ENCODE results near the gene ENOX1.

The ENOX1 gene

DNA sequence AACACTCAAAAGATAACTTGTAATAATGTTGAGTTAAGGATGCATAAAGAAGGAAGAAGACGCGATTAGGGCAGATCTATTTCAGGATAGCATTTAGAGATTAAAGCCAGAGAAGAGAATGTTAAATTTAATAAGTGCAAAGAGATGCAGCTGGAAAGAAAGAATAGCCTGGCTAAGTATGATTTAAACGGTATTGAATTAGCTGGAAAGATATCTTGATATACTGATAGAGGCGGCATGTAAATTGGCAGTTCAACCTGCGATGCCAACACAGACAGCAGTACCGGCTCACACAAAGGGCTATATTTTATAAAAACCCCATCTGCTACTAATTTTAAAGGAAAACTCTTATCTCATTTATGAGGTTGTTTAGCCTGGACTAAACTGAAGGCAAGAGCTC is 121.4 kb downstream of the ENOX1 start:
- no peak overlapping the region for H3K4me3 ChIP-seq (ENCODE audit: low read depth, low read length)
- no peak for DNase-seq (ENCODE audit: low read depth)
- TF ChIP-seq, protein P1, sequence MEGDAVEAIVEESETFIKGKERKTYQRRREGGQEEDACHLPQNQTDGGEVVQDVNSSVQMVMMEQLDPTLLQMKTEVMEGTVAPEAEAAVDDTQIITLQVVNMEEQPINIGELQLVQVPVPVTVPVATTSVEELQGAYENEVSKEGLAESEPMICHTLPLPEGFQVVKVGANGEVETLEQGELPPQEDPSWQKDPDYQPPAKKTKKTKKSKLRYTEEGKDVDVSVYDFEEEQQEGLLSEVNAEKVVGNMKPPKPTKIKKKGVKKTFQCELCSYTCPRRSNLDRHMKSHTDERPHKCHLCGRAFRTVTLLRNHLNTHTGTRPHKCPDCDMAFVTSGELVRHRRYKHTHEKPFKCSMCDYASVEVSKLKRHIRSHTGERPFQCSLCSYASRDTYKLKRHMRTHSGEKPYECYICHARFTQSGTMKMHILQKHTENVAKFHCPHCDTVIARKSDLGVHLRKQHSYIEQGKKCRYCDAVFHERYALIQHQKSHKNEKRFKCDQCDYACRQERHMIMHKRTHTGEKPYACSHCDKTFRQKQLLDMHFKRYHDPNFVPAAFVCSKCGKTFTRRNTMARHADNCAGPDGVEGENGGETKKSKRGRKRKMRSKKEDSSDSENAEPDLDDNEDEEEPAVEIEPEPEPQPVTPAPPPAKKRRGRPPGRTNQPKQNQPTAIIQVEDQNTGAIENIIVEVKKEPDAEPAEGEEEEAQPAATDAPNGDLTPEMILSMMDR (IDR thresholded peaks at IDR 0.05; ENCODE audit: low read depth, low read length, missing control alignments): no peak

DNA sequence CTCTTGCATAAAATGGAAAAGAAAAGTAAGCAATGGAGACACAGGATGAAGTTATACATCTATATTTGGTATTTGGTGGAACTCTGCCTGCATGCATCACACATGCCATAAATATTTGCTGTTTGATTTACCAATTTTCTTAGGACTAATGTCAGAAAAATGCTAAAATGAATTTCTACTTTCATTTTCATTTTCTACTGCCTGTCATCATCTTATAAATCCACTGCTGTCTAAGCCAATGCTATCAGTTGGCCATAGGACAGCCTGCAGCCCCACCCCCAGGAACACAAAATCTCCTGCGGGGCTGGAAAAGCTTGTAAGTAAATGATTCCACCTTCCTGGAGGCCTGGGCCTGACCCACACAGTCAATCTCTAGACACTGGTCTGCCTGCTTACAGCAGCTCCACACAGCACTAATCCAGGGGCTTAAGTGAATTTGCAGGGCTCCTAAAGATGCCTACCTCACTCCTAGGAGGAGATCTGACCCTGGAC is 122.0 kb downstream of the ENOX1 start:
- DNase-seq (ENCODE audit: low read depth): no peak
- TF ChIP-seq, protein P1 (IDR thresholded peaks at IDR 0.05; ENCODE audit: low read depth, low read length, missing control alignments): no peak
- no peak overlapping the region for H3K4me3 ChIP-seq (ENCODE audit: low read depth, low read length)

DNA sequence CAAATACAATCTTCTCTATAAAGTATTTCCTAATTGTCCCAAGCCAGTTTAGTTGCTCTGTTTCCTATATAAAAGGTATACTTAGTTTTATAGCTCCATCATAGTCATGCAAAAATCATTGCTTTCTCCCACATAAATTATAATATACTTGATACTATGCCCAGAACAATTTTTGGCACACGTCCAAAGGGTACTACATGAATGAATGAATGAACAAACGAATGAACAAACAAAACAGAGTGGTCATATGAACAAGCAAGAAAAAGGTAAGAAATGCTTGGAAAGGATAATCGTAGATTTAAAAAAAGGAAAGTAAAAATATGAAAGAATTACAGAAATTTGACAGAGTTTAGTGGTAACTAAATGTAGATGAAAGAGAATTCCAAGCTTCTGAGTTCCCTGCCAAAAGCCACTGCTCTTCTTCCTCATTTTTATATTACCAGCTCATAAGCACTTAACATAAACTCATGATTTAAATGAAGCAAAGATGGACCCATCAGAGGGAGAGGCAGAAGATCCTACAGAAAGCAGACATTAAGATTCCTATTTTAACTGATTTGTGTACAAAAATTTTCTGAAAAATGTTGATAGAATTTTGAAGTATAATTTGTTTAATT is 123.2 kb downstream of the ENOX1 start:
- TF ChIP-seq, protein P1 (IDR thresholded peaks at IDR 0.05; ENCODE audit: low read depth, low read length, missing control alignments): no peak
- no peak overlapping the region for H3K4me3 ChIP-seq (ENCODE audit: low read depth, low read length)
- no peak for DNase-seq (ENCODE audit: low read depth)

DNA sequence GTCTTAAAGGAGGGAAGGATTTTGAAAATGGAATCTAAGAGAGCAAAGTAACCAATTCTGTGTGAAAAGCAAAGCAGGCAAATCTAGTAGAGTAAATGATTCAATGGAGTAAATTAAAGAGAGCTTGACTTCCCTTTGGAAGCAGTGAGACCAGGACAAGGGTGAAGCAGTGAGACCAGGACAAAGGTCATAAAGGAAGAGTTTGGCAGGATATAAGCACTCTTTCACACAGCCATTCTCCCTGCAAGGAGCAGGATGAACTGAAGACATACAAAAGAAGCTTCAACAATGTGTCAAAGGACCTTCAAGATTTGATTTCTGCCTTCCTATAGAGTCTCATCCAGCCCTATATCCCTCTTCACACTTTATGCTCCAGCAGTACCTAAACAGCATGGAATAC is 123.8 kb downstream of the ENOX1 start:
- DNase-seq (ENCODE audit: low read depth): no peak
- TF ChIP-seq, protein P1 (IDR thresholded peaks at IDR 0.05; ENCODE audit: low read depth, low read length, missing control alignments): no peak

DNA sequence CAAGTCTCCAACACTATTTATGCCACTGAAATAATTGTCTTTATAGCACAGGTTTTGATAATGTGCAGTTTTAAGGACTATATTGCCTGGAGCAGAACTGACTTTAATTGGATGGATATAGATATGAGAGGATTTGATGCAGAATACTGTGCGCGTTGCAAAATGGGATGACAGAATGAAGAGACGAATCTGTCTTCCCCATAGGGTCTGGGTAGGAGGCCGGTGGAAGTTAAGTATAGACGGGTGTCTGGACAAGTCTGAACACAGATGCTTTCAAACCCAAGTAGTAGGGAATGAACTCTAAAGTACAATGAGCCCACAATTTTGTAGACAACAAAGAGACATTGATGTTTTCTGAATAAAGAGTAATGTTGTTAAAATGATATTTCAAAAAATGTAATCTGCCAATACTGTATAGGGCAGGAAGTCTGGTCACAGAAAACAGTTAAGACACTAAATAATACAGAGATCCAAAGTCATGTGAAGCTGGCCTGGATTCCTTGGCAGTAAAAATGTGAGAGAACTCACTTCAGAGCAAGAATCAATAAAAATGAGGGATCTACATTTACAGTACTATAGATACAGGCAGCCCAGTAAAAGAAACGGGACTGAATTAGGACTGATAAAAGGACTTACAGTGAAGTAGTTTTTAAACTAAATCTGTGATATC is 125.5 kb downstream of the ENOX1 start:
- TF ChIP-seq, protein P1 (IDR thresholded peaks at IDR 0.05; ENCODE audit: low read depth, low read length, missing control alignments): no peak
- no peak for DNase-seq (ENCODE audit: low read depth)

More for the DNA sequence above, 123.8 kb downstream of the ENOX1 start:
- no peak overlapping the region for H3K4me3 ChIP-seq (ENCODE audit: low read depth, low read length)

DNA sequence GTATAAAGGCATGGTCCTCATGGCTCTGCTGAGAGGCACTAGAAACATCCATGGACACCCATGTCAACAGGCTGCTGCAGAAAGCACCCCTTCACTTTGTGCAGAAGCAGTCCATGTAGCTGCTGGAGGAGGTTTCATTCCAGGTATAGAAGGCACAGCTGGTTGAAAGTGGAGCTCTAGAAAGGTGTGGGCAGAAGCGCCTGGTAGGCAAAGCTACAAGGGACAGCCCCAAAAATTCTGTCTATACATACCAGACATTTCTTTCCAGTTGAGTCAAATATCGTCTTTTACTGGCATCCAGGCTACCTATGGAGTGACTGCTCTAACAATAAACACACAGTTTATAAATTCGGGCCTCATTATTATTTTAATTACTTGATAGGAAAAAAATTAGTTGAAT is 129.3 kb downstream of the ENOX1 start:
- TF ChIP-seq, protein P1 (IDR thresholded peaks at IDR 0.05; ENCODE audit: low read depth, low read length, missing control alignments): no peak
- no peak overlapping the region for H3K4me3 ChIP-seq (ENCODE audit: low read depth, low read length)
- DNase-seq (ENCODE audit: low read depth): no peak

More for the DNA sequence above, 125.5 kb downstream of the ENOX1 start:
- no peak overlapping the region for H3K4me3 ChIP-seq (ENCODE audit: low read depth, low read length)

Measured in GM12864 (cell line).